SIG-M5 (cell line): ENCODE data around the gene DUSP2.

ENCODE experiments used
- DNase-seq: peaks from one replicate; lab custom pipeline; 2025; lab: John Stamatoyannopoulos, UW

The DUSP2 gene

GRCh38 chr2:96145036-96145847 is at the start of gene DUSP2:
TSS of gene DUSP2 (minus strand) at chr2:96145440. CDS start at chr2:96145354, 86 bp downstream.
- DNase-seq, result peak; percentile 59

- DNase-seq, result no peak
Measured at GRCh38 chr2:96191937-96192670, 46.9 kb upstream of the DUSP2 start.

GRCh38 chr2:96188821-96189526 is 43.7 kb upstream of the DUSP2 start:
- DNase-seq, result no peak

- no peak for DNase-seq
Measured at GRCh38 chr2:96186562-96186961, 41.3 kb upstream of the DUSP2 start.

GRCh38 chr2:96185516-96185915 is 40.3 kb upstream of the DUSP2 start:
- no peak for DNase-seq

GRCh38 chr2:96184989-96185388 is 39.7 kb upstream of the DUSP2 start:
- DNase-seq, result no peak

GRCh38 chr2:96184188-96184587 is 38.9 kb upstream of the DUSP2 start:
- DNase-seq, result no peak

- no peak for DNase-seq
Measured at GRCh38 chr2:96181529-96181928, 36.3 kb upstream of the DUSP2 start.

- DNase-seq, result no peak
Measured at GRCh38 chr2:96180521-96180920, 35.3 kb upstream of the DUSP2 start.

- no peak for DNase-seq
Measured at GRCh38 chr2:96180002-96180401, 34.8 kb upstream of the DUSP2 start.

GRCh38 chr2:96176661-96177060 is 31.4 kb upstream of the DUSP2 start:
- DNase-seq, result no peak

GRCh38 chr2:96175951-96176350 is 30.7 kb upstream of the DUSP2 start:
- DNase-seq, result no peak

GRCh38 chr2:96174251-96175144 is 29.3 kb upstream of the DUSP2 start:
- no peak for DNase-seq

- DNase-seq, result no peak
Measured at GRCh38 chr2:96171831-96172230, 26.6 kb upstream of the DUSP2 start.

- DNase-seq, result no peak
Measured at GRCh38 chr2:96170626-96171025, 25.4 kb upstream of the DUSP2 start.

- no peak for DNase-seq
Measured at GRCh38 chr2:96169868-96170507, 24.7 kb upstream of the DUSP2 start.

GRCh38 chr2:96167407-96168013 is 22.3 kb upstream of the DUSP2 start:
- no peak for DNase-seq

- no peak for DNase-seq
Measured at GRCh38 chr2:96164459-96165184, 19.4 kb upstream of the DUSP2 start.

GRCh38 chr2:96163768-96164429 is 18.7 kb upstream of the DUSP2 start:
- DNase-seq, result no peak

GRCh38 chr2:96163415-96163767 is 18.2 kb upstream of the DUSP2 start:
- no peak for DNase-seq
